GM18517 (cell line): Measurements from ENCODE around the gene TRAF6.
"Not testable (repeated sequence)": the region's sequence is repeated elsewhere in the genome, so short reads cannot be mapped to it uniquely, and the experiment has no call there.

Source experiments
- ATAC-seq: cut with Tn5 transposase; IDR thresholded peaks from one replicate; pipeline ENCODE4 v1.9.1; 2021; ENCODE audit warnings: mild to moderate bottlenecking, moderate library complexity; ENCODE audit not compliant: unreplicated experiment

Gene TRAF6

GRCh38 chr11:36493332-36493731 is 16.7 kb downstream of the TRAF6 start:
- no peak for ATAC-seq

GRCh38 chr11:36492724-36493304 is 17.3 kb downstream of the TRAF6 start:
- no peak for ATAC-seq

- ATAC-seq = no peak
Measured at GRCh38 chr11:36490026-36490806, 19.9 kb downstream of the TRAF6 start.

- peak; percentile 47 for ATAC-seq
Measured at GRCh38 chr11:36488096-36488495, 22.0 kb downstream of the TRAF6 start.

- ATAC-seq = no peak
Measured at GRCh38 chr11:36487619-36488018, 22.5 kb downstream of the TRAF6 start.

- ATAC-seq = no peak
Measured at GRCh38 chr11:36485298-36486002, 24.6 kb downstream of the TRAF6 start.

- ATAC-seq = not testable (repeated sequence)
Measured at GRCh38 chr11:36483042-36483441, 27.0 kb downstream of the TRAF6 start.

- ATAC-seq = no peak
Measured at GRCh38 chr11:36480833-36481232, 29.2 kb downstream of the TRAF6 start.

GRCh38 chr11:36478700-36479329 is 31.3 kb downstream of the TRAF6 start:
- ATAC-seq = no peak

- no peak for ATAC-seq
Measured at GRCh38 chr11:36475192-36475591, 34.9 kb downstream of the TRAF6 start.

- ATAC-seq = no peak
Measured at GRCh38 chr11:36471577-36471976, 38.5 kb downstream of the TRAF6 start.

- ATAC-seq = no peak
Measured at GRCh38 chr11:36469881-36470802, 39.9 kb downstream of the TRAF6 start.

GRCh38 chr11:36469063-36469462 is 41.0 kb downstream of the TRAF6 start:
- no peak for ATAC-seq

- ATAC-seq = no peak
Measured at GRCh38 chr11:36467916-36468315, 42.2 kb downstream of the TRAF6 start.

GRCh38 chr11:36467012-36467411 is 43.1 kb downstream of the TRAF6 start:
- no peak for ATAC-seq

GRCh38 chr11:36465449-36466163 is 44.5 kb downstream of the TRAF6 start:
- ATAC-seq = no peak

GRCh38 chr11:36464720-36465119 is 45.4 kb downstream of the TRAF6 start:
- ATAC-seq = no peak

- no peak for ATAC-seq
Measured at GRCh38 chr11:36463781-36464180, 46.3 kb downstream of the TRAF6 start.

GRCh38 chr11:36462321-36462720 is 47.8 kb downstream of the TRAF6 start:
- ATAC-seq = no peak

- no peak for ATAC-seq
Measured at GRCh38 chr11:36460220-36460619, 49.9 kb downstream of the TRAF6 start.
